Occipital lobe (tissue), 1 donor: ENCODE results near the gene GCA. TPM values are rescaled to one million over a fixed set of nuclear protein-coding genes. Genes with fewer than 3 reads are reported as not detected.

Source experiments
- total RNA-seq: library from RNA; depleted of rRNA; stranded (reverse); fragments of >200 nt; gene quantifications from one replicate; pipeline ENCODE4 v1.2.3, GENCODE V29; 2014

Gene GCA
- total RNA-seq, 1 donor from 2014 or later: 39.6 TPM

Other genes with a start within 250 kb of the GCA start
- not detected for gene GCG, start 191.9 kb upstream of the GCA start, total RNA-seq
- gene FAP, start 100.7 kb upstream of the GCA start, total RNA-seq: 2.2 TPM
- gene IFIH1, start 25.4 kb upstream of the GCA start, total RNA-seq: 4.8 TPM